22Rv1 (cell line): Measurements from ENCODE around the gene SLC25A53.

ENCODE experiments used
- ZFX ChIP-seq: fragments of 450-650 bp; IDR thresholded peaks from 2 replicates; pipeline ENCODE4 v1.6.1; 2017; ENCODE audit warnings: antibody characterized with exemption, borderline replicate concordance
- TF ChIP-seq, protein P1 (sequence below): fragments of 450-650 bp; IDR thresholded peaks from 2 replicates; pipeline ENCODE4 v1.5.1; 2017; ENCODE audit warnings: mild to moderate bottlenecking

DNA sequence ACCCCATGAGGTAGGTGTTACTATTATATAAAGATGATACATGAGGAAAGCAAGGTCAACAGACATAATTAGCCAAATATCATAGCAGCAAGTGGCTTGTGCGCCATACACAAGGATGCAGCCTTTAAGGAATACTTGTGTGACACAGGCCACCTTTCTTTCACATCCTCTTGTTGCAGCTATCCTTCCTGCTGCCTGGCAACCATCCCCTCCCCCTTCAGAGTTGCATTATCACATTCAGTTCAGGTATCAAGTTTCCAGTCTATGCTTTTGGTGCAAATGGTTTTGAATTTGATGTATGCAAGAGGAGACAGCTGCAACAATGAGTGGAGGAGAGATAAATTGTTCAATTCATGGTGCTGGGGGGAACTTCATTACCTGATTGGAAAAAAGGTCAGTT lies 38.0 kb downstream of the SLC25A53 start:
- TF ChIP-seq, protein P1, sequence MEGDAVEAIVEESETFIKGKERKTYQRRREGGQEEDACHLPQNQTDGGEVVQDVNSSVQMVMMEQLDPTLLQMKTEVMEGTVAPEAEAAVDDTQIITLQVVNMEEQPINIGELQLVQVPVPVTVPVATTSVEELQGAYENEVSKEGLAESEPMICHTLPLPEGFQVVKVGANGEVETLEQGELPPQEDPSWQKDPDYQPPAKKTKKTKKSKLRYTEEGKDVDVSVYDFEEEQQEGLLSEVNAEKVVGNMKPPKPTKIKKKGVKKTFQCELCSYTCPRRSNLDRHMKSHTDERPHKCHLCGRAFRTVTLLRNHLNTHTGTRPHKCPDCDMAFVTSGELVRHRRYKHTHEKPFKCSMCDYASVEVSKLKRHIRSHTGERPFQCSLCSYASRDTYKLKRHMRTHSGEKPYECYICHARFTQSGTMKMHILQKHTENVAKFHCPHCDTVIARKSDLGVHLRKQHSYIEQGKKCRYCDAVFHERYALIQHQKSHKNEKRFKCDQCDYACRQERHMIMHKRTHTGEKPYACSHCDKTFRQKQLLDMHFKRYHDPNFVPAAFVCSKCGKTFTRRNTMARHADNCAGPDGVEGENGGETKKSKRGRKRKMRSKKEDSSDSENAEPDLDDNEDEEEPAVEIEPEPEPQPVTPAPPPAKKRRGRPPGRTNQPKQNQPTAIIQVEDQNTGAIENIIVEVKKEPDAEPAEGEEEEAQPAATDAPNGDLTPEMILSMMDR: no peak
- no peak for TF ChIP-seq ZFX
